Measurements from ENCODE around the gene LIME1. TPM values are rescaled to one million over a fixed set of nuclear protein-coding genes. Genes with fewer than 3 reads are reported as not detected.

Gene LIME1
- total and polyA plus RNA-seq, 10 of the 15 experiments (the other 5 are each of a cell fraction or from before 2014, with no cell fraction given), result 0.35 to 154 (median 49.9) TPM

GRCh38 chr20:63709149-63709527 is 27.3 kb upstream of the LIME1 start:
- H3K9ac ChIP-seq (ENCODE audit: control insufficient read depth, insufficient read depth, low read length), result no peak overlapping the region
- H3K27ac ChIP-seq (ENCODE audit: control insufficient read depth, insufficient read depth), result no peak overlapping the region; the same call in 1 of the 2 replicates
- DNase-seq (ENCODE audit: low read depth, low spot score), result no peak
- H3K27me3 ChIP-seq (replicated peaks in 1 of 2; ENCODE audit: control insufficient read depth in 2 of 2, insufficient read depth in 2 of 2, low read length in 1 of 2), result no peaks in the 10 kb centered on the region
- intact Hi-C loops (cut with micrococcal nuclease; ENCODE audit: unreplicated experiment), result no loop called here
- peak overlapping the region; percentile 72 for H3K4me2 ChIP-seq (ENCODE audit: control insufficient read depth, insufficient read depth)
- peaks cover 10% of the 10 kb centered on the region; the same call in 2 of the 3 replicates for H3K9me3 ChIP-seq (replicated peaks; ENCODE audit: control insufficient read depth, insufficient read depth, low read length)
- FAIRE-seq, result no peak
- no peak for TF ChIP-seq CTCF (IDR thresholded peaks at IDR 0.05 in 2 of 3, conservative IDR thresholded peaks at IDR 0.05 in 1 of 3; ENCODE audit: control insufficient read depth in 2 of 3, extremely low read depth in 1 of 3, insufficient read depth in 1 of 3, low read depth in 3 of 3, low read length in 3 of 3)
- TF ChIP-seq SMARCA5 (IDR thresholded peaks at IDR 0.05), result no peak
- no peak for TF ChIP-seq CBX3 (IDR thresholded peaks at IDR 0.05; ENCODE audit: borderline replicate concordance, low read depth)
- TF ChIP-seq NR2F1 (conservative IDR thresholded peaks at IDR 0.05), result no peak; the same call in 1 of the 2 replicates
- ChIA-PET RAD21 (ENCODE audit: unreplicated experiment) (interaction anchor here (0.6 to 2.4 kb wide), 5 partner anchors 19 to 352 kb away, joined by 3 to 32 read pairs (median 7); partner anchors contain the start of genes LIME1, PTK6 and SLC2A4RG), SMC1A (ENCODE audit: uncharacterized antibody, unreplicated experiment) (interaction anchor here (0.5 to 2.6 kb wide), 2 partner anchors 28 to 246 kb away, joined by 3 to 14 read pairs; partner anchors contain the start of gene LIME1), CTCF (interaction anchor here (0.9 to 3.3 kb wide), 3 partner anchors 28 to 265 kb away, joined by 3 to 28 read pairs (median 4); partner anchors contain the start of gene LIME1), POLR2A (interaction anchor here (1.0 kb wide), 1 partner anchor 187 kb away, joined by 3 read pairs; no protein-coding TSS in a partner anchor)
- H4K20me1 ChIP-seq (ENCODE audit: control insufficient read depth, insufficient read depth), result no peaks in the 10 kb centered on the region
- WGBS (ENCODE audit: insufficient coverage, insufficient replicate concordance, low lambda C conversion rate, missing lambda C conversion rate), result 98% methylated on average over 17 of the region's 17 CpGs
- H3K36me3 ChIP-seq (ENCODE audit: control insufficient read depth in 2 of 2, insufficient read depth in 2 of 2, low read length in 1 of 2), result peaks cover 5 to 30% of the 10 kb centered on the region in 2 experiments
- peaks cover 50% of the 10 kb centered on the region for H3K79me2 ChIP-seq (ENCODE audit: control insufficient read depth, insufficient read depth, low read length)
- ATAC-seq, result no peak
- in situ Hi-C loops (cut with MboI), result loop anchor here (5.0 kb wide), 1 partner anchor 148 kb away; no protein-coding TSS in a partner anchor
- H3K4me3 ChIP-seq, result peak overlapping the region; percentile 89
- H2AFZ ChIP-seq (ENCODE audit: control insufficient read depth, low read depth, low read length), result no peak overlapping the region
- peaks cover 12% of the 10 kb centered on the region for H3K4me1 ChIP-seq (ENCODE audit: control insufficient read depth, insufficient read depth, low read length)
- no TSS peak for BruUV-seq (replicated peaks)

All from GM12878 (cell line).